Endothelial cell of umbilical vein (primary cell): Measurements from ENCODE around the gene NDUFB10. TPM values are rescaled to one million over a fixed set of nuclear protein-coding genes. Genes with fewer than 3 reads are reported as not detected.

Experiments
- BruUV-seq: library from RNA; stranded (reverse); fragments of 400-500 nt; replicated peaks from 2 replicates; lab custom pipeline; 2021; lab: Mats Ljungman, UMichigan
- CTCF ChIA-PET: fragments of 300-600, 350-600 bp; sonication (Branson Sonifier 250); formaldehyde crosslinking; loops from one replicate; lab custom pipeline; 2021; ENCODE audit warnings: antibody characterized with exemption, inconsistent platforms; lab: Charles Lee
- POLR2A ChIA-PET: fragments of 300-600, 350-600 bp; sonication (Branson Sonifier 250); formaldehyde crosslinking; loops from one replicate; lab custom pipeline; 2021; ENCODE audit warnings: antibody characterized with exemption, inconsistent platforms; lab: Charles Lee
- DNase-seq: peaks from one replicate; pipeline ENCODE4 v3.0.0-alpha.2; 2011; ENCODE audit warnings: low read depth, low spot score
- FAIRE-seq: peaks from 2 replicates; lab custom pipeline; 2011; peaks lifted over from hg19 to GRCh38; lab: Jason Lieb, UNC
- H2AFZ ChIP-seq: 2 replicates; pipeline ENCODE4 v1.6.0; 2012; ENCODE audit warnings: low read depth, low read length, control low read depth, inconsistent platforms
- H3K27ac ChIP-seq: 2 replicates; pipeline ENCODE4 v1.5.1; 2011; ENCODE audit warnings: low read depth, mild to moderate bottlenecking, control low read depth, low read length, moderate library complexity; ENCODE audit not compliant: insufficient read depth
- H3K27me3 ChIP-seq, 2 experiments: 2 replicates each; pipeline versions ENCODE4 v1.6.0 to v1.6.1; 2011; ENCODE audit warnings: low read length in 2 of 2, mixed read lengths in 1 of 2; ENCODE audit not compliant: control insufficient read depth in 2 of 2, insufficient read depth in 2 of 2
- H3K36me3 ChIP-seq, 2 experiments: 2 replicates in 1 of 2; 3 replicates in 1 of 2; pipeline ENCODE4 v1.5.1; 2011; ENCODE audit warnings: low read length in 2 of 2, mild to moderate bottlenecking in 1 of 2, moderate library complexity in 1 of 2; ENCODE audit not compliant: control insufficient read depth in 2 of 2, insufficient read depth in 2 of 2; ENCODE audit errors: extremely low read depth in 1 of 2
- H3K4me1 ChIP-seq: 3 replicates; pipeline ENCODE4 v1.5.1; 2011; ENCODE audit warnings: mild to moderate bottlenecking, low read length; ENCODE audit not compliant: control insufficient read depth, insufficient read depth; ENCODE audit errors: extremely low read depth
- H3K4me2 ChIP-seq: 2 replicates; pipeline ENCODE4 v1.6.1; 2011; ENCODE audit warnings: low read length, control low read depth, mixed read lengths; ENCODE audit not compliant: insufficient read depth
- H3K4me3 ChIP-seq, 3 experiments: fragments of 200-600 bp in 1 of 3; sonication (generic), shearing (Covaris generic) in 1 of 3; replicated peaks in 1 of 3; 2 replicates each; pipeline ENCODE4 v1.5.1; 2011 to 2016; ENCODE audit warnings: control low read depth in 3 of 3, low read length in 3 of 3, mild to moderate bottlenecking in 2 of 3, inconsistent platforms in 1 of 3, low read depth in 1 of 3, moderate library complexity in 1 of 3; ENCODE audit not compliant: insufficient read depth in 1 of 3
- H3K79me2 ChIP-seq: 2 replicates; pipeline ENCODE4 v1.6.0; 2012; ENCODE audit warnings: low read length, inconsistent platforms; ENCODE audit not compliant: control insufficient read depth, insufficient read depth
- H3K9ac ChIP-seq: replicated peaks from 2 replicates; pipeline ENCODE3; 2011; ENCODE audit warnings: low read length, control low read depth; ENCODE audit not compliant: insufficient read depth; ENCODE audit errors: extremely low read depth
- H3K9me1 ChIP-seq: replicated peaks from 3 replicates; pipeline ENCODE4 v1.6.0; 2011; ENCODE audit warnings: mild to moderate bottlenecking, low read length; ENCODE audit not compliant: control insufficient read depth, insufficient read depth; ENCODE audit errors: extremely low read depth
- H3K9me3 ChIP-seq: replicated peaks from 2 replicates; pipeline ENCODE4 v1.5.1; 2012; ENCODE audit warnings: low read length, inconsistent platforms; ENCODE audit not compliant: control insufficient read depth, insufficient read depth
- H4K20me1 ChIP-seq: replicated peaks from 2 replicates; pipeline ENCODE3; 2011; ENCODE audit warnings: mild to moderate bottlenecking, low read length; ENCODE audit not compliant: control insufficient read depth, insufficient read depth; ENCODE audit errors: extremely low read depth
- EZH2 ChIP-seq: IDR thresholded peaks from 2 replicates; pipeline ENCODE4 v1.6.1; 2012; ENCODE audit warnings: borderline replicate concordance, low read depth, mild to moderate bottlenecking, moderate library complexity, low read length, inconsistent platforms; ENCODE audit not compliant: severe bottlenecking
- FOS ChIP-seq: IDR thresholded peaks from 2 replicates; pipeline ENCODE4 v1.6.1; 2011; ENCODE audit warnings: mild to moderate bottlenecking, low read length, moderate library complexity, borderline replicate concordance; ENCODE audit not compliant: insufficient read depth
- GATA2 ChIP-seq: IDR thresholded peaks from 2 replicates; pipeline ENCODE4 v1.7.0; 2011; ENCODE audit warnings: low read depth, mild to moderate bottlenecking, moderate library complexity, mixed read lengths, low read length; ENCODE audit not compliant: insufficient read length, insufficient read depth
- JUN ChIP-seq: IDR thresholded peaks from 2 replicates; pipeline ENCODE4 v1.6.1; 2011; ENCODE audit warnings: borderline replicate concordance, low read depth; ENCODE audit not compliant: insufficient read length, insufficient read depth
- MAX ChIP-seq: IDR thresholded peaks from 2 replicates; pipeline ENCODE4 v1.6.1; 2011; ENCODE audit not compliant: insufficient read depth, insufficient read length
- MYC ChIP-seq: IDR thresholded peaks from one replicate; pipeline ENCODE4 v1.6.1; 2011; ENCODE audit warnings: mild to moderate bottlenecking, low read depth, low read length
- POLR2A ChIP-seq: IDR thresholded peaks from 2 replicates; pipeline ENCODE4 v1.6.1; 2012; ENCODE audit warnings: low read depth, mild to moderate bottlenecking, control low read depth, low read length
- POLR2AphosphoS5 ChIP-seq: IDR thresholded peaks from 2 replicates; pipeline ENCODE4 v1.6.1; 2012; ENCODE audit warnings: low read depth, mild to moderate bottlenecking, control low read depth, low read length, moderate library complexity; ENCODE audit not compliant: insufficient read depth
- dilution Hi-C: fragments of 300-500 bp; cut with MboI; formaldehyde crosslinking; loops from one replicate; pipeline ENCODE4 v1.15.0; 2019; ENCODE audit warnings: low sequenced_read_pairs; ENCODE audit not compliant: extremely low pct_ligation_motif_present
- intact Hi-C: fragments of 100-400 bp; cut with micrococcal nuclease; formaldehyde crosslinking; loops from one replicate; pipeline ENCODE4 v1.10.0; 2022
- polyA plus RNA-seq, 4 experiments: library from polyadenylated mRNA; depleted of rRNA in 3 of 4; stranded (reverse) in 3 of 4; unstranded in 1 of 4; fragments of >200 nt; gene quantifications; 2 replicates each; pipeline versions ENCODE4 v1.2.1 to v1.2.3, GENCODE V29; 2011 to 2012; ENCODE audit warnings: missing spikeins in 1 of 4
- total RNA-seq: library from RNA; stranded (reverse); gene quantifications from 2 replicates; pipeline ENCODE4 v1.2.3, GENCODE V29; 2021

Gene NDUFB10
- total and polyA plus RNA-seq, 2 donors (not counting 3 experiments of a cell fraction or from before 2014, with no cell fraction given) = 124 to 167 TPM

DNA sequence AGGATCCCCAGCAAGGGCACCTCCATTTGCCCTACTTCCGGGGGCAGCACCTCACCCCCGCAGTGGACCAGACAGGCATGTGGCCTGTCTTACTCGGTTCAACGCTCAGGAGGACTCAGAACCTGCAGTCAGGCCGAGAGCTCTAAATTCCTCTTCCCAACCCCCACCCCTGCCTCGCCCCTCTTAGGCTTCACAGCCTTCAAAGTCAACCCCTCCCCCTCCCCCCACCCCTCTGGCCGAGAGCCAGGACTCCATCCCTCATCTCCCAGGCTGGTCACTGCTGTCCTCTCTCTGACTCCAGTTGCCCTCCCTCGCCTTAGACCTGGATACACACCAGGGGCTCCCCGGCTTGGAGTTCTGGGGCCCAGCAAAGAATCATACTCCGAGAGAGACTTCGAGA, 33.1 kb upstream of the NDUFB10 start:
- Histone ChIP-seq H3K4me3 (no peak overlapping the region), H3K27me3 (peaks cover 6 to 14% of the 10 kb centered on the region in 2 experiments), H3K36me3 (no peaks in the 10 kb centered on the region), H3K27ac (no peak overlapping the region), H3K9ac (no peak overlapping the region), H4K20me1 (no peaks in the 10 kb centered on the region), H3K79me2 (no peaks in the 10 kb centered on the region), H2AFZ (no peak overlapping the region), H3K4me1 (no peaks in the 10 kb centered on the region), H3K9me3 (no peaks in the 10 kb centered on the region), H3K4me2 (no peak overlapping the region), H3K9me1 (no peaks in the 10 kb centered on the region)
- dilution Hi-C loops = no loop called here
- FAIRE-seq = no peak
- TF ChIP-seq EZH2 (no peak), MAX (no peak)
- BruUV-seq = no TSS peak
- ChIA-PET CTCF (interaction anchor here (0.8 to 1.7 kb wide), 4 partner anchors 10 to 68 kb away, joined by 3 to 7 read pairs (median 3); partner anchors contain the start of gene MSRB1), POLR2A (no interaction called here)
- intact Hi-C loops = no loop called here
- no peak for DNase-seq

DNA sequence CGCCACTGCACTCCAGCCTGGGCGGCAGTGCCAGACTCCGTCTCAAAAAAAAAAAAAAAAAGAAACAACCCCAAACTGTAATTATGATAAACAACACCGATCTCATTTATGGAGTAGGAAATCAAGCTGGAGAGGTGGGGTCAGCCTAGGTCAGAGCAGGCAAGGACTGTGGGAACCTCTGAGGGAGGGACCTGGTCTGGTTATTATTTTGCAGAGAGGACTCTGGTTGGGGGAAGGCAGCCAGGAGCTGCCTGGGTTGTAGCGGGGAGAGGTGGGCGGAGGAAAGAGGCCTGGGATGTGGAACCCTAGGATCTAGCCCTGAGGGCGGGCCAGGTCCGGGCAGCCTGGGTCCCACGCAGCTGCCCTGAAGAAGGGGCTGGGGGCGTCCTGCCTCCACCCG, 30.2 kb upstream of the NDUFB10 start:
- dilution Hi-C loops (no loop called here), intact Hi-C loops (loop anchor here (1.0 to 2.0 kb wide), 2 partner anchors 14 to 66 kb away; partner anchors contain the start of gene MSRB1)
- ChIA-PET POLR2A (no interaction called here), CTCF (interaction anchor here (0.5 to 1.6 kb wide), 14 partner anchors 13 to 1853 kb away, joined by 3 to 12 read pairs (median 4); no protein-coding TSS in a partner anchor)
- no peak overlapping the region for H3K27ac ChIP-seq
- H3K4me2 ChIP-seq = peak overlapping the region; percentile 62
- H3K27me3 ChIP-seq = no peaks in the 10 kb centered on the region
- H4K20me1 ChIP-seq = no peaks in the 10 kb centered on the region
- no TSS peak for BruUV-seq
- no peaks in the 10 kb centered on the region for H3K9me3 ChIP-seq
- H3K36me3 ChIP-seq = no peaks in the 10 kb centered on the region
- H3K4me1 ChIP-seq = no peaks in the 10 kb centered on the region
- H3K4me3 ChIP-seq = peak overlapping the region in 2 of 3 experiments; percentile 50 to 53
- DNase-seq = no peak
- no peak for TF ChIP-seq MYC
- no peak for TF ChIP-seq POLR2A
- no peak for TF ChIP-seq MAX
- no peak for TF ChIP-seq FOS
- TF ChIP-seq JUN = no peak
- TF ChIP-seq POLR2AphosphoS5 = no peak
- no peak for TF ChIP-seq GATA2
- no peaks in the 10 kb centered on the region for H3K79me2 ChIP-seq
- H3K9ac ChIP-seq = no peak overlapping the region
- peak overlapping the region; percentile 93 for H2AFZ ChIP-seq
- no peak for FAIRE-seq
- H3K9me1 ChIP-seq = no peaks in the 10 kb centered on the region
